DMS114 treated with DMSO at 0.1 percent for 48 hours (cell line): ENCODE measurements around the gene MED31.
"Not testable (repeated sequence)": the region's sequence is repeated elsewhere in the genome, so short reads cannot be mapped to it uniquely, and the experiment has no call there.

Experiments used
- DNase-seq: peaks from one replicate; lab custom pipeline; 2025; ENCODE audit not compliant: unreplicated experiment; lab: John Stamatoyannopoulos, UW

Gene MED31

DNA sequence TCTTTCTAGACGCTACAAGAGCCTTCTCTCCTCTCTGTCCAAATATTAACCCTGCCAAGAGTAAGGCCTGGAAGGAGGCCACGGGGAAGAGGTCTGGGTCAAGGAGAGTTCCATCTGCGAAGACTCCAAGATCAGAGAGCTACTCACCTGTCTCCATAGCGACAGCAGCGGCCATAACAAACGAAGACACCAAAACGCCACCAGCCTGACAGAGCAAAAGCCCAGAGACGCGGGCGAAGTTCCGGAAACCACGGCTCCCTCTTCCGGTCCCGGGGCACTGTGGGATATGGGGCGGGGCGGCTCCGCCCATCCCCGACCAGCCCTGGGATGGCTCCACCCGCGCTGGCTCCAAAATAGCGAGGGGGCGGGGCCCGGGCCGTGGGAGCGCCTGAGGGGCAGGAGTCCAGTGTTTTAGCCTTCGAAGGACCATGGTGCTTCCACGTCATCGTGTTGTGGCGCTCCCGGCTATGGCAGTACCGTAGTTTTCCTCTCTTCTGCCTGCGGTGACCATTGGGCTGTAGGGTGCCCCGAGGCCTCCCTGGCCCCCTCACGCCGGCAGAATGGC lies at the start of gene MED31, which contains the start of gene C17orf100:
TSS of gene MED31 (minus strand) at position 252 of the 565 bp plus-strand sequence. CDS start at position 175, 77 bp downstream.
TSS of gene C17orf100 (plus strand) at position 409 of the 565 bp plus-strand sequence. CDS start at position 561, 152 bp downstream.
- peak; percentile 87 for DNase-seq

DNA sequence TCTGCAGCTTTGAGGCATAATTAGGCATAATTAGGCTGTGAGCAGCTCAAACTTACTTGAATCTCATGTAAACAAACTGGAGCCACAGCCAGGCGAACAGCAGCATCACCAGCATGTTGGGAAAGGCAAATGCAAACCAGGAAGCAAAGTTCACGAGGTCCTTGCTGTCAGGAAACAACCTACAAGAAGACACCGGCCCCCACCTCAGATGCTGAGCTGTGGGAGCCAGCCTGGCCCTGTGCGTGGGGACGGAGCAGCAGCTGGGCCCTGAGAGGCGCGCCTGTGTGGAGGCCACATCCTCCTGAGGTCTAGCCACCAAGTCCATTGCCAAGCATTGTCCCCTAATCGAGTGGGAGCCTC lies 49.5 kb upstream of the MED31 start:
- no peak for DNase-seq

DNA sequence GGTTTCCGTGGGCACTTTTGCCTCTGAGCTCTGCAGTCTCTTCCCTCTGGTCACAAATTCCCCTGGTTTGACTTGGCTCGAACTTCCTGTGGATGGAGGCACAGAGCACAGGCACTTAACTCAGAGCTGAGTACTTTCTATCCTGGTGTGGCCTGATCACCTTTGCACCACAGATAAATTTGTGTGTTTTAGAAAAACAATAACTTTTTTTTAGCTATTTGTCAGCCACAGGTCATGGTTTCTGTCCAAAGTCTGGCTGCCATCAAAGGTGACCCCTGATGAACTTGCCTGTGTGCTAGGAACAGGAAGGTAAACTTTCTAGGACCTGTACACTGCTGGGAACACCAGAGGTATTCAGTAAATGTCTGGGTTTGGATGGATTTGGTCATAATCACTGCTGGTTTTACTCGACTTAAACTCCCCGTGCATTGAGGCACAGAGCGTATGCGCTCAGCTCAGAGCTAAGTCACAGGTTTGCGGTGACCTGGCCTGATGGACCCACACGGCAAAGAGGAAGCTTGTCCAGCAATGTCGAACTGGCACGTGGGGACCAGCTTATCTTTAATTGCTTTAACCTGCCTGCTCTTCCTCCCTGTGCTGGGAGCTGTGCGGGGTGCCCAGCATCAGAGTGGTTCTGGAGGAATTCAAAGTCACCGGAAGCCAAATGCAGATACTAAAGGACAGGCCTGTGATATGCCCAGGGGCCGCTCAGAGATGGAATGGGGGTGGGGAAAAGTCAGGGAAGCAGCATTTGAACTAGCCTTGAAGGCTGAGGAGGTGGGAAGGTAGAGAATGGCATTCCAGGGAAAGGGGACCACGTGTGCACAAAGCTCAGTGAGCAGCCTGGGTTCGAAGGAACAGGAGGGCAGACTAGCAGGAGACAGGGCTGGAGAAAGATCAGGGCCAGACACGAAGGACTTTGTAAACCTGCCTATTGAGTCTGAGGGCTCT lies 48.9 kb upstream of the MED31 start:
- DNase-seq, result no peak

DNA sequence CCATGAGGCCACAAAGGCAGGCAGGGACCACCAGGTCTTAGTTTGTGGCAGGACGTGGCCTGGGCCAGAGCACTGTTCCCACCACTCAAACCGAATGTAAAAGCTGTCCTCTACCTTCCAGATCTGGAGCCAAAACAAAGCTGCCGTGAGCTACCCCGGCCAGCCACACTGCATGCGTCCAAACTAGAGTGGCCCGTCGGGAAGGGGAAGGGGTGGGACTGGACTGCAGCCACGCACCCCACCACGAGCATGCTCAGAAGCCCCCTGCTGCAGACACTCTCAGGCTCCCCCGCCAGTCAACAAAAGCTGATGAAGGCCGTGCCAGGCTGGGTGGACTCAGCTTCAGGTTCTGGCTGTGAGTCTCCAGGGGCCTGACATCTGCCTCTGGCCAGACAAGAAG lies 46.6 kb upstream of the MED31 start:
- DNase-seq, result no peak

DNA sequence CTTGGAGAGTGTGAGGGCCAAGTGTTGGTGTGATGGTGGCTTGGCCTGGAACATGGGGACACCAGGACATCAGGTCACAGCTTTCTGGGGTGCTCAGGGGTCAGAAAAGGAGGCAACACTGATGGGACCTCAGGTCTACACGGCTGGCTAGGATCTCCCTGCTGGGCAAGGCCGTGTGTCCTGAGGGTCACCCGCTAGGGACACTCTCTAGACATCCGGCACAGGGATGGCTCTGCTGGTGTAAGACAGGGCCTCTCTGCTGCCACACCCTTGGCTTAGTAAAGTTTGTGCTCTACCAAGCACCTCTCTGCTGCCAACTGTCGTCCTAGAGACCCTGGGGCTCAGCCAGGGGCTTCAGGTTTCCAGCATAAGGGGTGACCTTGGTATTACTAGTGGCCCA lies 45.5 kb upstream of the MED31 start:
- DNase-seq, result no peak

DNA sequence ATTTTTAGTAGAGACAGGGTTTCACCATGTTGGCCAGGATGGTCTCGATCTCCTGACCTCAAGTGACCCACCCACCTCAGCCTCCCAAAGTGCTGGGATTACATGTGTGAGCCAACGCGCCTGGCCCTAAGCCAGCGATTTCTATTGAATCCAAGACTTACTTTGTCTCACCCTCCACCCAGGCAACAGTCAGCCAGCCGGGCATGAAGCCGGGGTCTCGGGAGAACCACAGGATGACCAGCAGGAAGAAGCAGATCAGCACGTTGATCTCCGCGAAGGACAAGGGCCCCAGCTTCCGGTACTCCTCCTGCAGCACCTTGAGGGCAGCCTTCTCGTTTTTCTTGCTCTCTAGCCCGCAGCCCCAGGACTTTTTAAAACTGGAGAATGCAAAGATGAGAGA lies 44.2 kb upstream of the MED31 start:
- DNase-seq, result no peak

DNA sequence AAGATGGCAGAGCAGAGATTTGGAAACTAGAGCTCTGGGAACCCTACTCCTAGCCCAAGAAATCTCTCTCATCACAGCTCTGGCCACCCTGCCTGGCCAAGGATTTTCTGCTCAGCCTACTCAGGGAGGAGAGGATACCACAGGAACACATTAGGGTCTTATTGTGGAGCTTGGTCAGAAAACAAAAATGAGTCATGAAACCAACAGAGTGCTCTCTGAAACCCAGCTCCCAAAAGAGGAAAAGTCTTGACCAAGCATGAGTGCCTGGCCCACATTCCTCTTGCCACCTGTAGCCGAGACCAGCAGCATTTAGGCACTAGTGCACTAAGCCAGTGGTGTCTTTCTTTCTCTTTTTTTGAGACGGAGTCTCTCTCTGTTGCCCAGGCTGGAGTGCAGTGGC lies 43.6 kb upstream of the MED31 start:
- DNase-seq, result no peak

DNA sequence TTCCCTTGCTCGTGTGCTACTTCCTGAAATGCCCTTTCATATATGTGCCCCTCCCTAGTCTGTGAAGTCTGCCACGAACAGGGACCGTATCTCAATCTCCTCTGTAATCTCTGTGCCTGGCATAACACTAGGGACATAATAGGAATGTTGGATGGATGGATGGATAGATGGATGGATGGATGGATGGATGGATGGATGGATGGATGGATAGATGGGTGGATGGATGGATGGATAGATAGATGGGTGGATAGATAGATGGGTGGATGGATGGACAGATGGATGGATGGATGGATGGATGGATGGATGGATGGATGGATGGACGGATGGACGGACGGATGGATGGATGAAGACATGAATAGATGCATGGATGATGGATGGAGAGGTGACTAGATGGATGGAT lies 40.6 kb upstream of the MED31 start:
- not testable (repeated sequence) for DNase-seq

DNA sequence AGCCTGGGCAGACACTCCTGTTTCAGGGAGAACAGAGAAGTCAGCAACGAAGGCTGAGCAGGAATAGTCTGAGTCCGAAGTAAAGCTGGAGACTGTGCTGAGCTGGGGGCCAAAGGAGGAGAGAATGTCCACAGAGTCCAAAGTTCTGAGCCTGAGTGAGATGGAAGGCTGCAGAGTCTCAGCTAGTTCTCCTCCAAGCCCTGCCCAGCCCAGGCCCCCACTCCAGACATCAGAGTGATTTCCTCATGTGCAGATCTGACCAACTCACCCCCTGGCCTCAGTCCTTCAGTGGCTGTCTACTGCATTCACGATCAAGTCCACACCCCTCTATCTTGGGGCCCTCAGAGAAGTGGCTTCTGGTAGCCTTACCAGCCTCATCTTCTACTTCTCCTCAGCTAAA lies 40.1 kb upstream of the MED31 start:
- DNase-seq, result no peak

DNA sequence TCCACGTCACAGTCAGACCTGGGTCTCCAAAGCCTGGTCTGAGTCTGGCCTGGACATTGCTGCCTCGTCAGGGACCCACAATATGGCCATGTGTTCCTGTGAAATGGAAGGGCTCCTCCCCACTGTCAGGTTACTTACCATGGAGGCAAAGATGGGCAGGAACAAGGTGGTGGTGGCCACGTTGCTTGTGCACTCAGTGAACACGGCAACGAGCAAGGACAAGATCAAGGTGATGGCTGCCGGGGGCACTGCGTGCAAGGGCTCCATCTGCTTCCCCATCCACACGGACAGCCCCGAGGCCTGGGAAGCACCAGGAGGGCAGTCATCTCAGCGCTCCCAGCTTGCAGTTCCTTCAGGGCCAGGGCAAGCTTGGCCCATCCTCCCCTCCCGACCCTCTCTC lies 39.2 kb upstream of the MED31 start:
- no peak for DNase-seq

DNA sequence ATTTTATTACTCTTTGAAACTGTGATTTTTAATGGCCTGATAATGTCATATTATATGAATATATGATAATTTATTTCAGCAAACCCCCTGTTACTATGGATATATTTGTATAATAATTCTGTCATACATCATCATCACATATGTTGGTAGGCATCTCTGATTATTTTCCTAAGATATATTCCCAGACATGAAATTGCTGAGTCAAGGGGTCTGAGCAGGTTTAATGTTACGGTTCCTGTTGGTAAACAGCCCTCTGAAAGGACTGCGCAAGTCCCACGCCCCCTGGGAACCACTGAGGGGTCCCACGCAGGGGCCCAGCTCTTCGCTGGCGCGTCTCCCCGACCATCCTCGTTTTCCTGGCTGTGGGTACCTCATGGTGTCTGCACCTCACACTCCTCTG lies 37.5 kb upstream of the MED31 start:
- no peak for DNase-seq

DNA sequence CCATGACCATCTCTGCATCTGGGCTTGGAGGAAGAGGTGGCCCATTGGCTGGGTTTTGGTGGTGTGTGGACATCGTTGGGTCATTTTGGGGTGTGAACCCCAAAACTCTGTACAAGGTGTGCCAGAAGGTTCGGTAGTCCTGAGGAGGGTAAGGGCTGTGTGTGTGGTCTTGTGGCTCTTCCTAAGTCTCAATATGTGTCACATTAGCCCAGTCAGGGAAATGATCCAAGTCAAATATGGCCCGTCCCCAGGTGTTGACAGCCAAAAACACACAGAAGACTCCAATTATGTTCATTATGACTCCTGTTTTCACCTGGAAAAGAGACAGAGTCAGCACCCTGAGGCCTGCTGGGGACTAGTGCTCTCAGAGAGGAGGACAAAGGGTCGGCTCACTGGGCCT lies 34.6 kb upstream of the MED31 start:
- no peak for DNase-seq

DNA sequence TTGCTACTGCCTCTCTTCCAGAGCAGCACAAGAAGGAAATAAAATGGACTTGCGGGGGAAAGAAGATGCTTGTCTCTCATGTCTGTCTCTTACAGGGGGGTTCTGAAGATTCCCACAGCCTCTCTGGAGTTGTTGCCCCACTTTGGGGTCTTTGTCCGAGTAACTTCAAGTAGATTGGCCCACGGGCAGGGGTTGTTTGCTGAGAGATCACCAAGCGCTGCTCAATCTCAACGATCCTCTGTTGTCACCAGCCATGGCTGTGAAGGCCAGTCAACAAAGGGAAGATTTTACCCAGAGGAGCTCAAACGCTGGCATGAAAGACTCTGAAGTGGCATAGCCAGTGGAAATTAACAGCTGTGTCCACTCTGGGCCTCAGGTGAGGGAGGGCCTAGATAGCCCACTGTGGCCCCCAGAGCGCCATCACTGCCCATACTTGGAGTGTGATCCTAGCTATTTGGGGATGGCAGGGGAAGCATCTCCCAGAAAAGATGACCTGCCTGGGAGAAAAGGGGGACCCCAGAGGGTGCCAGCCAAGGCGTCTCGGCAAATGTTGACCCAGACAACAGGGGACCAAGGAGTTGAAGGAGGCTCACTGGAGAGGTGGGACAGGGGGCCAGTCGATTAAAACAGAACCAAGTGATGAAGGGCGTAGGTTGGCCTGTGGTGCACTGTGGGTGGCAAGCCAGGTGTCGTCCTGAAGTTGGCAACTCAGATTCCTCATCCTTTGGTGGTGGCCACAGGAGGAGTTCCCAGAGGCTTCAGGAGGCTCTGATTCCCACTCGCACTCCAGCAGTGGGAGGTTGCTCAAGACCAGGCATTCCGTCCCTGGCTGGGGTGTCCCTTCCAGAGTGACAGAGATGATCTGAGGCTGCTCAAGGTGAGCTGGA lies 33.7 kb upstream of the MED31 start:
- DNase-seq, result no peak

DNA sequence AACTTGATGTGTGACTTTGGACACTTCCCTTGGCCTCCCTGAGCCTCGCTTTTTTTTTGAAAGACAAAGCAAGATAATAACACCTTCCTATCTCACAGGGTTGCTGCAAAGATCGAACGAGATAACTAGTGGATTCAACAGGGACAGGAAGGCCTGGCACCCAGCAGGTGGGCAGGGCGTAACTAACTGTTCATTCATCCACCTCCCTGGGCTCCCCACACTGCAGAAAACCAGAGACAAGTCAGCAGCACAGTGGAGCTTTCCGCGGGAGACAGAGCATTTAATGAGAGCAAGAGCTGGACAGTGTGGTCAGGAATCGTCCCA lies 33.0 kb upstream of the MED31 start:
- DNase-seq, result no peak

DNA sequence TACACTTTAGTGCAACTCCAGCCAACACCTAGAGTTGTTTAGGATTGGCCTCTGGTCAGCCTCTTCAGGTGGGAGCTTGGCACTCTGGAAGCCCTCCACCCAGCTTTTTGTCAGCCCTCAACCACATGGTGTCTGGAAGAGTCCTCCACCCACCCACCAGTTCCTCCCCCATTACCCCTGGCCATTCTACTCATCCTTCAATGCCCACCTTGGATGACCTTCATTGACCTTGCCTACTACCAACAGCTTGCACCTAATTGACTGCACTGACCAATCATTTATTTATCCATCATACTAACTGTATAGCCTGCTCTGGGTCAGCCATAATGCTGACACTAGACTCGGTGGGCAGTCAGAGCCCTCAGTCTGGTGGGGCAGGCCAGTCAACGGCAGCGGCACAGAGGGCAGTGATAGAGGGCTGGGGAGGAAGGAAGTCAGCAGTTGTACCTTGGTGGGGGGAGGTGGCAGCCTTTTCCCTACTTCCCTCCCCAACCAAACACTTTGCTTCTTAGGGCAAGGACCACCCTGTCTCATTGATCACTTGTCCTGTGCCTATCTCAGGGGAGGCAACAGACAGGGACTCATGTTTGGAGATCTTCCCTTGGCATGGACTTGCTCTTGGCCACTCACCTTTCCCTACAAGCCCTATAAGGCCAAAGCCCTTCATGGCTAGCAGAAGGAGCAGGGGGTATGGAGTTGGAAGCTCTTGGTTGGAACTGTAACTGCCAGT lies 32.5 kb upstream of the MED31 start:
- no peak for DNase-seq

DNA sequence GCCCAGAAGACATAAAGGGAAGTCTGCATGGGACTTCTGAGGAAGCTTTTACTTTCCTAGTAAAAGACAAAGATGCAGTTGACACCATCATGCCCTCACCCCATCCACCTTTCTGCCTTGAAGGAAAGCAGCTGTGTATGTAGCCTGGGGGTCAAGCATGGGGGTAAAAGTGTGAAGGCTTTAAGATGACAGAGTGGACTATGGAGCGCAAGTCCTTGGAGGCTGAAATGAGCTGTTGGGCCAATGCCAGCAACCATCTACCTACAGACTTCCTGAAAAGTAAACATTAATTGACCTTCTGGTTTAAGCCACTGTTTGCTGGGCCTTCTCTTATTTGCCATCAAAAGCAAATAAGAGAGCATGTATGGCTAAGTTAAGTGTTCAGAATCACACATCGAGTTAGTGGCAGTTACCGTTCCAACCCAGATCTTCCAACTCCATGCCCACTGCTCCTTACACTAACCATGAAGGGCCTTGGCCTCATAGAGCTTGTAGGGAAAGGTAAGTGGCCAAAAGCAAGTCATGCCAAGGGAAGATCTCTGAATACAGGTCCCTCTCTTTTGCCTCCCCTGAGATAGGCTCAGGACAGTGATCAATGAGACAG lies 31.8 kb upstream of the MED31 start:
- DNase-seq, result no peak

DNA sequence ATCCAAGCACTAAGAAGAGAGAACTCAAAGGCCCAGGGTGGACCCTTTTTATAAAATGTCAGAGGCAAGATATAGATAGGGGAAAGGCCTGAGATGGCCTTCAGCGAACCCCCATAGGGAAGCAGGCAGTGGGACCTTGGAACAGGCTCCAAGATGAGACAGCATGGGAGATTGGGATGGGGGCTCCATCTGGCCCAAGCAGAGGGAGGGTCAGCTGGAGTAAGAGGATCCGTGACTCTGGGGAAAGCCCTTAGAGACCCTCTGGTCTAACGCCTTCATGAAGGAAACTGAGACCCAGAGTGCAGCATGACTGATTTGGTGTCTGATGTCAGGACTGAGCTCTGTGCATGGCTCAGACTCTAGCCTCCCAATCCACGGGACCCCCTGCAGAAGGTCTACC lies 30.9 kb upstream of the MED31 start:
- DNase-seq, result no peak

DNA sequence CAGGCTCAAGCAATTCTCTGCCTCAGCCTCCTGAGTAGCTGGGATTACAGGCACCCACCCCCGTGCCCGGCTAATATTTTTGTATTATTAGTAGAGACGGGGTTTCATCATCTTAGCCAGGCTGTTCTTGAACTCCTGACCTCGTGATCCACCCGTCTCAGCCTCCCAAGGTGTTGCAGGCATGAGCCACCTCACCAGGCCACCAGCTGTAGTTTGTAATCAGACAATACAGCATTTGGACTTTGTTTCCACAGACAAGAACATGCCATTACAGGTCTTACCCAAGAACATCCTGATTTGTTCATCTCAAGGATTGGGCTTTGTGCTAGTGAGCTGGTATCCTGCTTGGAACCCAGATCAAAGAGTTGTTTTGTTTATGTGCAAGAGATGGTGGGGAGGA lies 30.3 kb upstream of the MED31 start:
- DNase-seq, result no peak

DNA sequence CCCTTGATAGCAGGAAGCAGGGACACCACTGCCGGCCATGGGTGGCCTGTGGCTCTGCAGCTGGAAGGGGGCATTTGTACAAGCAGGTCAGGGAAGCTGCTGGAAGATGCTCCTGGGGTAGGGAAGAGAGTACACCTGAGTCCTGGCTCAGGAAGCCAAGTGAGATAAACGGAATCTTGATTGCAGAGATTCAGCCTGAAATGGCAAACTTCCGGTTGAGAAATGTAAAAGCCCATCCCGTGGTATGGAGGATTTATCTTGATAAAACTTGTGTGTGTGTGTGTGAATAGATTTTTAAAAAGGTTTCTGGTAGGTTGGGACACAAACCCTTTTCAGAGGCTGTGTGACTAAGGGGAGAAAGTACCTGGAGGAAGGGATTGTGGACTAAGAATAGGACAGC lies 29.8 kb upstream of the MED31 start:
- no peak for DNase-seq

DNA sequence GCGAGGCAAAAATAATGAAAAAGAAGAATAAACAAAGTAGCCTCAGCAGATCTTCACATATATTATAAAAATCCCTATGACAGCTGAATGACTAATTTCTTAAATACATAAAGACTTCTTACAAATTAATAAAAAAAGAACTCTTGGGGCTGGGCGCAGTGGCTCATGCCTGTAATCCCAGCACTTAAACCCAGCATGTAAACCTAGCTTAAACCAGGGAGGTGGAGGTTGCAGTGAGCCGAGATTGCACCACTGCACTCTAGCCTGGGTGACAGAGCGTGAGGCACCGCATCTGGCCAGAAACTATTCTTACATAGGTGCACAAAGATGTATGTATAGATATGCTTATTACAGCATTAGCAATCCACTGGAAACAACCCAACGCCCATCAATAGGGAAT lies 27.8 kb upstream of the MED31 start:
- no peak for DNase-seq

DNA sequence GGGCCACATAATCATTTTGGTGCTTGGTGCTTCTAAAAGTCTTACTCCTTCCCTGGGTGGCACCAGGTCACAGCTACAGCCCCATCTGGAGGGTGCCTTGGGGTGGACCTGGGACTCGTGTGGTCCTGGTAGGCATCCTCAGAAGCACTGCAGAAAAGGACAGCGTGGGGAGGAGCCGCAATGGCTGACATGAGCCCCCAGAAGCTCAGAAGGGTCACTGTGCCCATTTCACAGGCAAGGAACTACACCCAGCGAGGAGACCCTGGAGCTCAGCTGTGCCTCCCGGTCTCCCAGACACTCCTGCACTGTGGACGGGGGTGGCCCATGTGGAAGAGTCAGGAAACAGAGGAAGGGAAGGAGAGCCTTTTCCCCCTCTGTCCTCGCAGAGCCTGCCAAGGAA lies 26.5 kb upstream of the MED31 start:
- no peak for DNase-seq
